DND-41 (cell line): ENCODE data around the gene CCNJL.
"Not testable (repeated sequence)": the region's sequence is repeated elsewhere in the genome, so short reads cannot be mapped to it uniquely, and the experiment has no call there.

ENCODE experiments used
- ATAC-seq: fragments of 200-7000 bp; cut with Tn5 transposase; 3 replicates; pipeline ENCODE4 v1.9.1; 2021; ENCODE audit warnings: low read depth; ENCODE audit not compliant: insufficient read depth
- DNase-seq: peaks from one replicate; pipeline ENCODE4 v3.0.0-alpha.2; 2020
- H2AFZ ChIP-seq: 2 replicates; pipeline ENCODE4 v1.6.0; 2012; ENCODE audit warnings: low read depth, low read length
- H3K27ac ChIP-seq: 2 replicates; pipeline ENCODE4 v1.5.1; 2012; ENCODE audit warnings: low read length, inconsistent platforms
- H3K27me3 ChIP-seq: fragments of 200-600 bp; sonication (generic); 2 replicates; pipeline ENCODE4 v1.6.0; 2012; ENCODE audit warnings: low read length, mild to moderate bottlenecking, inconsistent platforms; ENCODE audit not compliant: insufficient read depth, poor library complexity
- H3K36me3 ChIP-seq: 2 replicates; pipeline ENCODE4 v1.5.1; 2012; ENCODE audit warnings: low read length, inconsistent platforms; ENCODE audit not compliant: insufficient read depth
- H3K4me1 ChIP-seq: 2 replicates; pipeline ENCODE4 v1.5.1; 2012; ENCODE audit warnings: mild to moderate bottlenecking, low read length; ENCODE audit not compliant: insufficient read depth
- H3K4me2 ChIP-seq: 2 replicates; pipeline ENCODE4 v1.6.0; 2012; ENCODE audit warnings: mild to moderate bottlenecking, moderate library complexity, low read length, inconsistent platforms; ENCODE audit not compliant: insufficient read depth
- H3K4me3 ChIP-seq, 2 experiments: fragments of 200-600 bp in 1 of 2; shearing (Covaris generic) in 1 of 2; 2 replicates each; pipeline ENCODE4 v1.5.1; 2012 to 2016; ENCODE audit warnings: inconsistent platforms in 2 of 2, low read length in 2 of 2, mild to moderate bottlenecking in 2 of 2, low read depth in 1 of 2, moderate library complexity in 1 of 2
- H3K79me2 ChIP-seq: 2 replicates; pipeline ENCODE4 v1.6.0; 2012; ENCODE audit warnings: low read length, inconsistent platforms; ENCODE audit not compliant: insufficient read depth
- H3K9ac ChIP-seq: 2 replicates; pipeline ENCODE4 v1.6.0; 2012; ENCODE audit warnings: low read depth, mild to moderate bottlenecking, inconsistent platforms, low read length, moderate library complexity
- H3K9me3 ChIP-seq: 2 replicates; pipeline ENCODE4 v1.5.1; 2012; ENCODE audit warnings: low read length, moderate library complexity, mild to moderate bottlenecking, inconsistent platforms; ENCODE audit not compliant: insufficient read depth, severe bottlenecking
- H4K20me1 ChIP-seq: 2 replicates; pipeline ENCODE4 v1.6.0; 2012; ENCODE audit warnings: low read length; ENCODE audit not compliant: insufficient read depth
- CTCF ChIP-seq: IDR thresholded peaks from 2 replicates; pipeline ENCODE4 v1.5.1; 2012; ENCODE audit warnings: borderline replicate concordance, low read length, moderate library complexity, mild to moderate bottlenecking; ENCODE audit not compliant: poor library complexity, severe bottlenecking; ENCODE audit errors: extremely low read depth
- EZH2 ChIP-seq: IDR thresholded peaks from 3 replicates; pipeline ENCODE4 v1.6.1; 2012; ENCODE audit warnings: borderline replicate concordance, low read depth, mild to moderate bottlenecking, moderate library complexity, low read length, inconsistent platforms; ENCODE audit not compliant: severe bottlenecking

CCNJL gene

GRCh38 chr5:160250826-160251225 lies 61.5 kb downstream of the CCNJL start:
- no peaks in the 10 kb centered on the region for H3K9me3 ChIP-seq
- no peak overlapping the region for H3K4me3 ChIP-seq
- no peak for TF ChIP-seq EZH2
- no peak for DNase-seq
- no peaks in the 10 kb centered on the region for H4K20me1 ChIP-seq
- no peak overlapping the region for H2AFZ ChIP-seq
- no peaks in the 10 kb centered on the region for H3K4me1 ChIP-seq
- no peak overlapping the region for H3K27ac ChIP-seq
- no peak overlapping the region for H3K4me2 ChIP-seq
- no peak overlapping the region for H3K9ac ChIP-seq
- no peaks in the 10 kb centered on the region for H3K27me3 ChIP-seq
- ATAC-seq: no peak
- H3K79me2 ChIP-seq: no peaks in the 10 kb centered on the region
- H3K36me3 ChIP-seq: peaks cover 4% of the 10 kb centered on the region; the same call in 1 of the 2 replicates

- no peak overlapping the region for H3K4me3 ChIP-seq
- H3K9me3 ChIP-seq: no peaks in the 10 kb centered on the region
- H3K9ac ChIP-seq: no peak overlapping the region
- no peaks in the 10 kb centered on the region for H3K4me1 ChIP-seq
- DNase-seq (no peak), ATAC-seq (no peak)
- H3K36me3 ChIP-seq: peaks cover 4% of the 10 kb centered on the region; the same call in 1 of the 2 replicates
- no peaks in the 10 kb centered on the region for H3K79me2 ChIP-seq
- no peak overlapping the region for H2AFZ ChIP-seq
- H4K20me1 ChIP-seq: no peaks in the 10 kb centered on the region
- no peak overlapping the region for H3K27ac ChIP-seq
- no peak for TF ChIP-seq CTCF
- TF ChIP-seq EZH2: no peak
- H3K27me3 ChIP-seq: no peaks in the 10 kb centered on the region
- H3K4me2 ChIP-seq: no peak overlapping the region
Measured at GRCh38 chr5:160250226-160250625, 62.1 kb downstream of the CCNJL start.

GRCh38 chr5:160249570-160249969 lies 62.8 kb downstream of the CCNJL start:
- not testable (repeated sequence) for H3K9me3 ChIP-seq, H3K79me2 ChIP-seq, H3K9ac ChIP-seq, H2AFZ ChIP-seq, DNase-seq, H3K4me3 ChIP-seq, H3K27me3 ChIP-seq, ATAC-seq, H3K36me3 ChIP-seq, H4K20me1 ChIP-seq, H3K4me2 ChIP-seq, H3K27ac ChIP-seq, H3K4me1 ChIP-seq

GRCh38 chr5:160245506-160246086 lies 66.8 kb downstream of the CCNJL start:
- H3K9me3 ChIP-seq: no peaks in the 10 kb centered on the region
- ATAC-seq (no peak), DNase-seq (no peak)
- H3K9ac ChIP-seq: no peak overlapping the region
- H3K4me3 ChIP-seq: no peak overlapping the region
- no peaks in the 10 kb centered on the region for H3K4me1 ChIP-seq
- H3K79me2 ChIP-seq: no peaks in the 10 kb centered on the region
- H3K36me3 ChIP-seq: no peaks in the 10 kb centered on the region
- no peak for TF ChIP-seq EZH2
- no peak for TF ChIP-seq CTCF
- H3K27me3 ChIP-seq: no peaks in the 10 kb centered on the region
- no peak overlapping the region for H2AFZ ChIP-seq
- H3K27ac ChIP-seq: no peak overlapping the region
- no peaks in the 10 kb centered on the region for H4K20me1 ChIP-seq
- no peak overlapping the region for H3K4me2 ChIP-seq
